ENCODE data around the gene PRDM1.

Gene PRDM1

GRCh38 chr6:106090001-106090400 lies 3.9 kb downstream of the PRDM1 start:
- no peak for TF ChIP-seq PPARA (CRISPR knock-in tag; IDR thresholded peaks at IDR 0.05; ENCODE audit: borderline replicate concordance)
- no peak for TF ChIP-seq CSRNP3 (CRISPR knock-in tag; IDR thresholded peaks at IDR 0.05)
- TF ChIP-seq BACH2 (CRISPR knock-in tag; IDR thresholded peaks at IDR 0.05; ENCODE audit: borderline replicate concordance) = no peak
- peak; percentile 45 for ATAC-seq

GRCh38 chr6:106092279-106092678 lies 6.1 kb downstream of the PRDM1 start:
- TF ChIP-seq ZFP3 (CRISPR knock-in tag; IDR thresholded peaks at IDR 0.05) (no peak), ZNF565 (CRISPR knock-in tag; conservative IDR thresholded peaks at IDR 0.05; ENCODE audit: low read depth) (no peak), ZC3H10 (CRISPR knock-in tag; IDR thresholded peaks at IDR 0.05) (no peak), ZNF8 (CRISPR knock-in tag; IDR thresholded peaks at IDR 0.05) (no peak), OSR1 (CRISPR knock-in tag; IDR thresholded peaks at IDR 0.05) (no peak), PPARA (CRISPR knock-in tag; IDR thresholded peaks at IDR 0.05; ENCODE audit: borderline replicate concordance) (no peak), TOX (CRISPR knock-in tag; IDR thresholded peaks at IDR 0.05; ENCODE audit: borderline replicate concordance) (no peak), ISL1 (CRISPR knock-in tag; IDR thresholded peaks at IDR 0.05) (no peak), ESRRG (CRISPR knock-in tag; IDR thresholded peaks at IDR 0.05) (no peak), SNAI2 (CRISPR knock-in tag; IDR thresholded peaks at IDR 0.05) (no peak), ARNTL (CRISPR knock-in tag; IDR thresholded peaks at IDR 0.05; ENCODE audit: borderline replicate concordance, low read depth) (no peak), CSRNP3 (CRISPR knock-in tag; IDR thresholded peaks at IDR 0.05) (no peak), TCF4 (CRISPR knock-in tag; IDR thresholded peaks at IDR 0.05; ENCODE audit: borderline replicate concordance) (no peak), ZNF70 (CRISPR knock-in tag; IDR thresholded peaks at IDR 0.05) (no peak), RARB (CRISPR knock-in tag; IDR thresholded peaks at IDR 0.05) (no peak)
- TF ChIP-seq, protein P1, sequence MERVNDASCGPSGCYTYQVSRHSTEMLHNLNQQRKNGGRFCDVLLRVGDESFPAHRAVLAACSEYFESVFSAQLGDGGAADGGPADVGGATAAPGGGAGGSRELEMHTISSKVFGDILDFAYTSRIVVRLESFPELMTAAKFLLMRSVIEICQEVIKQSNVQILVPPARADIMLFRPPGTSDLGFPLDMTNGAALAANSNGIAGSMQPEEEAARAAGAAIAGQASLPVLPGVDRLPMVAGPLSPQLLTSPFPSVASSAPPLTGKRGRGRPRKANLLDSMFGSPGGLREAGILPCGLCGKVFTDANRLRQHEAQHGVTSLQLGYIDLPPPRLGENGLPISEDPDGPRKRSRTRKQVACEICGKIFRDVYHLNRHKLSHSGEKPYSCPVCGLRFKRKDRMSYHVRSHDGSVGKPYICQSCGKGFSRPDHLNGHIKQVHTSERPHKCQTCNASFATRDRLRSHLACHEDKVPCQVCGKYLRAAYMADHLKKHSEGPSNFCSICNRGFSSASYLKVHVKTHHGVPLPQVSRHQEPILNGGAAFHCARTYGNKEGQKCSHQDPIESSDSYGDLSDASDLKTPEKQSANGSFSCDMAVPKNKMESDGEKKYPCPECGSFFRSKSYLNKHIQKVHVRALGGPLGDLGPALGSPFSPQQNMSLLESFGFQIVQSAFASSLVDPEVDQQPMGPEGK (CRISPR knock-in tag; IDR thresholded peaks at IDR 0.05; ENCODE audit: borderline replicate concordance) = no peak
- no peak for ATAC-seq

GRCh38 chr6:106094261-106094963 lies 8.3 kb downstream of the PRDM1 start:
- TF ChIP-seq ESRRG (CRISPR knock-in tag; IDR thresholded peaks at IDR 0.05) (no peak), SNAI2 (CRISPR knock-in tag; IDR thresholded peaks at IDR 0.05) (no peak), RARB (CRISPR knock-in tag; IDR thresholded peaks at IDR 0.05) (no peak), ZFP3 (CRISPR knock-in tag; IDR thresholded peaks at IDR 0.05) (no peak)
- ATAC-seq = no peak

DNA sequence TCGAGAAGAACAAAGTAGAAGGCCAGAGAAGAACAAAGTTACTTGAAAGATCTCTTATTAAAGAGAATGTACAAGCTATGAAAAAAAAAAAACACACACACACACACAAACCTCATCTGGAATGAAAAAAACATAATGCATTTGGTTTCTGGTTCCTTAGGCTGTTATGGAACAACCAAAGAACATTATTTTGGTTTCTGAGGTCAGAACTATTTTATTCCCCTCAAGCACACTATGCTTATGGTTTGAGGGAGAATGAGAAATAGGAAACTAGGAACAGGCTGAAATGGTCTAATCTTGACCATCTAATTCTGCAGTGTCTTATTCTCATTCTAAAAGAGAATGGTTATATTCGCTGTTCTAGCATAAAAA lies 8.8 kb downstream of the PRDM1 start:
- ATAC-seq = no peak
- TF ChIP-seq ZC3H10 (CRISPR knock-in tag; IDR thresholded peaks at IDR 0.05) (no peak), TSHZ2 (CRISPR knock-in tag; IDR thresholded peaks at IDR 0.05) (no peak), TCF4 (CRISPR knock-in tag; IDR thresholded peaks at IDR 0.05; ENCODE audit: borderline replicate concordance) (no peak), ZNF70 (CRISPR knock-in tag; IDR thresholded peaks at IDR 0.05) (no peak), CSDC2 (CRISPR knock-in tag; IDR thresholded peaks at IDR 0.05) (no peak), ZNF565 (CRISPR knock-in tag; conservative IDR thresholded peaks at IDR 0.05; ENCODE audit: low read depth) (no peak), ZFP30 (CRISPR knock-in tag; IDR thresholded peaks at IDR 0.05) (no peak), GLIS3 (CRISPR knock-in tag; IDR thresholded peaks at IDR 0.05) (no peak), RARB (CRISPR knock-in tag; IDR thresholded peaks at IDR 0.05) (no peak), OSR1 (CRISPR knock-in tag; IDR thresholded peaks at IDR 0.05) (no peak), SNAI2 (CRISPR knock-in tag; IDR thresholded peaks at IDR 0.05) (no peak), ESRRG (CRISPR knock-in tag; IDR thresholded peaks at IDR 0.05) (no peak), ISL1 (CRISPR knock-in tag; IDR thresholded peaks at IDR 0.05) (no peak), ZNF8 (CRISPR knock-in tag; IDR thresholded peaks at IDR 0.05) (no peak), TOX (CRISPR knock-in tag; IDR thresholded peaks at IDR 0.05; ENCODE audit: borderline replicate concordance) (no peak), ARNTL (CRISPR knock-in tag; IDR thresholded peaks at IDR 0.05; ENCODE audit: borderline replicate concordance, low read depth) (no peak)
- TF ChIP-seq, protein P2, sequence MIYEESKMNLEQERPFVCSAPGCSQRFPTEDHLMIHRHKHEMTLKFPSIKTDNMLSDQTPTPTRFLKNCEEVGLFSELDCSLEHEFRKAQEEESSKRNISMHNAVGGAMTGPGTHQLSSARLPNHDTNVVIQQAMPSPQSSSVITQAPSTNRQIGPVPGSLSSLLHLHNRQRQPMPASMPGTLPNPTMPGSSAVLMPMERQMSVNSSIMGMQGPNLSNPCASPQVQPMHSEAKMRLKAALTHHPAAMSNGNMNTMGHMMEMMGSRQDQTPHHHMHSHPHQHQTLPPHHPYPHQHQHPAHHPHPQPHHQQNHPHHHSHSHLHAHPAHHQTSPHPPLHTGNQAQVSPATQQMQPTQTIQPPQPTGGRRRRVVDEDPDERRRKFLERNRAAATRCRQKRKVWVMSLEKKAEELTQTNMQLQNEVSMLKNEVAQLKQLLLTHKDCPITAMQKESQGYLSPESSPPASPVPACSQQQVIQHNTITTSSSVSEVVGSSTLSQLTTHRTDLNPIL (CRISPR knock-in tag; IDR thresholded peaks at IDR 0.05; ENCODE audit: low read depth) = no peak
- TF ChIP-seq, protein P3, sequence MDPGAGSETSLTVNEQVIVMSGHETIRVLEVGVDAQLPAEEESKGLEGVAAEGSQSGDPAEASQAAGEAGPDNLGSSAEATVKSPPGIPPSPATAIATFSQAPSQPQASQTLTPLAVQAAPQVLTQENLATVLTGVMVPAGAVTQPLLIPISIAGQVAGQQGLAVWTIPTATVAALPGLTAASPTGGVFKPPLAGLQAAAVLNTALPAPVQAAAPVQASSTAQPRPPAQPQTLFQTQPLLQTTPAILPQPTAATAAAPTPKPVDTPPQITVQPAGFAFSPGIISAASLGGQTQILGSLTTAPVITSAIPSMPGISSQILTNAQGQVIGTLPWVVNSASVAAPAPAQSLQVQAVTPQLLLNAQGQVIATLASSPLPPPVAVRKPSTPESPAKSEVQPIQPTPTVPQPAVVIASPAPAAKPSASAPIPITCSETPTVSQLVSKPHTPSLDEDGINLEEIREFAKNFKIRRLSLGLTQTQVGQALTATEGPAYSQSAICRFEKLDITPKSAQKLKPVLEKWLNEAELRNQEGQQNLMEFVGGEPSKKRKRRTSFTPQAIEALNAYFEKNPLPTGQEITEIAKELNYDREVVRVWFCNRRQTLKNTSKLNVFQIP (CRISPR knock-in tag; IDR thresholded peaks at IDR 0.05; ENCODE audit: borderline replicate concordance, low read depth) = no peak
